Left ventricle myocardium superior (tissue), 1 donor: ENCODE results near the gene SH3BGRL2. TPM values are rescaled to one million over a fixed set of nuclear protein-coding genes. Genes with fewer than 3 reads are reported as not detected.
"Not testable (repeated sequence)": the region's sequence is repeated elsewhere in the genome, so short reads cannot be mapped to it uniquely, and the experiment has no call there.

Experiments used
- ATAC-seq: fragments of 200-7000 bp; cut with Tn5 transposase; one replicate; pipeline ENCODE4 v1.9.1; 2020; ENCODE audit warnings: mild to moderate bottlenecking, moderate library complexity
- DNase-seq: peaks from one replicate; pipeline ENCODE4 v3.0.0-alpha.2; 2020
- intact Hi-C: fragments of 100-400 bp; cut with micrococcal nuclease; formaldehyde crosslinking; loops from one replicate; pipeline ENCODE4 v1.11.0; 2022
- total RNA-seq: library from RNA; stranded (reverse); fragmentation: NEBNext Ultra II Directional; extraction: Animal tissue kit (Norgen Biotek cat#: 25700); gene quantifications from one replicate; pipeline ENCODE4 v1.2.1, GENCODE V29; 2021
- donor health status: DM: no; HTN: yes; CAD: no; lungs with severe emphysema.

Gene SH3BGRL2
- total RNA-seq, 1 donor from 2014 or later: 9.0 TPM

DNA sequence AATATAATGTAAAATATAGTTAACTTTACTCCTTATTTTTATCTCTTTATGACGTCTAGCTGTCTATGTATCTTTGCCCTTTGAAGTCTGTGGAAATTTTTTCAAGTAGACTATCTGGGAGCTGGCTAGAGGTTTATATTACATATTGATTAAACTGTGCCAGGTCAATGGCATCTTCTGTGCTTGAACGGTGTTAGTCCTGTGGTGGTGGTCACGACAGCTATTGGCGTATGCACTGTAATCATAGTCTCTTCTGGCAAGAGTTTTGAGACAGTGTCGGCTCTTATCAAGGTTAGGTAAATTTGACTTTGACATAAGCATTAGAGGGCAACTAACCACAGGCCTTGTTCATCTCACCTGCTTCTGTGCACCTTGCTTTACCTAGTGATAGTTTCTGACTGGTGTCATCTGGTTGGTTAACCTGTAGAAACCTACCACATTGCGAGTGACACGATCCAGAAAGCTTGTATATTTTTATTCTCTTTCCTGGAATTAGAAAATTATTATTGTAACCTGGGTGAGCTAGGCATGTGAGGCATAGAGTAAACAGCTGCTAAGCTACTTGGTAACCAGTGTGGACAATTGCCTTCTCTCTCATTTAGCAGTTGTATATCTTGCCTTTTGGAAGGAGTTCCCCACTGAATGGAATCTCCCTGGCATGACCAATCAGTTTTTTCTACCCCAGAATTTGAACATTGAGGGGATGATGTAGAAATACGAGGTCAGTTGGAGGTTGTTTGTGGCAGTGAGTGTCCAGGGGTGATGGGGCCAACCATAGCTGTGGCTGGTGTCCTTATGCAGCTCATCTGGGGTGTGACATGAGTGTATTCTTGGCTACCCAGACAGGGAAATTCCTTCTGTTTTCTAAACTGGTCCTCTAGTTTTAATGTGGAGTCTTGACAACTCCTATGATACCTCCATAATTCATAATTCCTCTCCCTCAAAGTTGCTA is 45.9 kb downstream of the SH3BGRL2 start:
- intact Hi-C loops: no loop called here
- DNase-seq: no peak
- no peak for ATAC-seq

GRCh38 chr6:79682682-79683081 is 51.6 kb downstream of the SH3BGRL2 start:
- intact Hi-C loops, ATAC-seq, DNase-seq: not testable (repeated sequence)

GRCh38 chr6:79684876-79685275 is 53.7 kb downstream of the SH3BGRL2 start:
- no peak for ATAC-seq
- intact Hi-C loops: no loop called here
- DNase-seq: no peak

DNA sequence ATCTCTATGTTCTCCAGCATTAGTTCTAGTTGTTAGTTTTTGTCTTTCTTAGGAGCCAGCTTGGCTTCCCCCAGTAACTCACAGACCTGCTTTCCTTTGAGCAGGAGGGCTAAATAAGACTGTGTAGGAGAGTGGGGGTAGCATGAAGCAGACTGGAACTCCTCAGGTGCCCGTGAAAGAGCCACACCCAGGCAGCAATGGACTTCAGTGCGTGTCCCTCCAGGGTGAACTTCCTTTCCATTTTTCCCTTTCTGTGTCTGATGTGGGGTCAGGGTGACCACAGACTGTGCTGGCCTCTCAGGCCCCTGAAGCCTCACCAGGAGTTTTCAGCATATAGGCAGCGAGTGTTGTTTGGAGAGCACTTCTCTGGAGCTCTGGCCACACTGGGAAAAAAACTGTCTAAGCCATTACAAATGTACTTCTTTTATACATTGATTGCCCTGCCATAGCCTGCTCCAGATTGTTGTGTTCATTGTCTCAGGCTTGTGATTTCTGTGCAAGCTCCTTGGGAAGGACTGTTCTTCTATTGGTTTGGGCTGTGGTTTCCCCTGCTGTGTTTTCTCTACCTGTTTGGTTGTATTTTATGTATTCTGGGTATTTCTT is 55.7 kb downstream of the SH3BGRL2 start:
- intact Hi-C loops: no loop called here
- ATAC-seq (no peak), DNase-seq (no peak)

DNA sequence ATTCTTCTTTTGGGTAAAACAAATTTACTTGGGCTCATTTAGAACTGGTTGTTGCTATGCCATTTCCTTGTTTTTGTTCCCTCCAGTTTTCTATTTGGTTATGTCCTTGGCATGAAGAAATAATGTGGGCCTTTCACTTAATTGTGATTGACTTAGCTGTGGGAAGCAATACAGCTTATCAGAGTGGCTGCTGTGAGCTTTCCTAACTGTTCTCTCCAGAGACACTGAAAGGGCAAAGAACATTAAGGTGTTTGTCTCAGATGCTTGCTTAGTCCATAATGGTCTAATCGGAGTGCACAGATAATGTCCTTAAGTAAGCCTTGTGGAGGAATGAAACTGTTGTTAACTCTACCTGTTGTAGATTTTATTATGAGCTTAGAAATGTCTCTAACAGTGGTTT is 56.6 kb downstream of the SH3BGRL2 start:
- ATAC-seq (peak; percentile 50), DNase-seq (no peak)
- intact Hi-C loops: no loop called here

DNA sequence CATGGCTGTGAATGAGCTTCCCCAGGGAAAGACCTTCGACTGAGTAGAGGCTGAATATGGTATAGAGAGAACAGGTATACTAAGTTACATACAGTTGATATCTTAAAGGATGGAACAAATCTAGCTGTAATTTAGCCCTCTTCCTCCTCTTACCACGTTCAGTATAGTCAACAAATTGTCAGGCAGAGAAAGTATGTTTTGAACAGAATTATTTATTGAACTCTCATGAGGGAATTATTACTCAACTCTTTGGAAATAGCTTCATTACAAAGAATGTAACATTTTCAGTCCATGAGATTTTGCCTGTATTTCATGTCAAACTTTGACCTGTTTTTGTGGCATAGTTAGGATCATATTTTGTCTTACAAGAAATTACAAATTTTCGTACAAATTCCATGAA is 63.0 kb downstream of the SH3BGRL2 start:
- intact Hi-C loops: no loop called here
- ATAC-seq (peak; percentile 29), DNase-seq (no peak)

DNA sequence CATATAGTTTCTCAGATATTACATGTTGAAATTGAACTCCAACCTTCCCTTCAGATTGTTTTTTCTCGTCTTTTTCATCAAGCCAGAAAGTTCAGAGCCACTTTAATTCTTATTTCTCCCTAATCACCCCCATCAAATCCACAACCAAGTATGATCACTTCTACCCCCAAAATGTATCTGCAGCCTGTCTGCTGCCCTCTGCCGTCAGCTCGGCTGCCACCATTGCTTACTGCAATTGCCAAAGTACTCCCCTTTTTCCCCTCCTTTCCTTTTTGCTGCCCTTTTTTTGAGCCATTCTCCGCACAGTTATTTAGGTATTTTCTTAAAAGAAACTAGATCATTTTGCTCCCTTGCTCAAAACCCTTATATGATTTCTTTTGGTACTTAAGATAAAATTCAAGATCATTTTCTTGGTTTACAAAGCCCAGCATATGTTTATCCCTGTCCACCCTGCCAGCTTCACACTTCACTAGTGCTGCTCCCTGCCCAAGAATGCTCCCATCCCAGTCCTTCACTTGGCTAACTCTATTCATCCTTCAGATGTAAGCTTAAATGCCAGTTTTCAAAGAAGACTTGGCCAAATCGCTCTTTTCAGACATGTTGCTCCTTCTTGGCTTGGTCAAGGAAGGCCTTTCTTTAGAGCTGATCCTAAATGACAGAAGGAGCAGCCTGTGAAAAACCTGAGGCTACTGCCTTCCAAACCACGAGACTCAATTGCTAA is 63.7 kb downstream of the SH3BGRL2 start:
- DNase-seq: no peak
- intact Hi-C loops: no loop called here
- no peak for ATAC-seq

DNA sequence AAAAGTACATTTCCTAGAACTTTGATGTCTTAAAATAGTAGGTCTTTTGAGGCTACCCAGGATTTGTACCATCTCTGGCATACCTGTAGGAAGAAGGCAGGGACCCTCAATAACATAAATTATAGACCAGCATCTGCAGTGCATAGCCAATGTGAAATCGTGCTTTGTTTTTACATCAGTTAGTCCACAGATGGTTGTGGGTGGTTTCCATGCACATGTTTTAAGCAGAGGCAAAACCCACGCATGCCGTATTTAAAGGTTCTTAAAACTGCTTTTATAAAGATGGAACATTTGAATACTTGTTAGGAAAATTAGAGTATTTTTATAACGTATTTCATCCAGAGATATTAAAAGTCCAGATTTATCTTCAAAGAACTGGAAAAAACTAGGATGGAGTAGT is 66.3 kb downstream of the SH3BGRL2 start:
- DNase-seq (no peak), ATAC-seq (no peak)
- intact Hi-C loops: no loop called here

GRCh38 chr6:79699606-79700005 is 68.5 kb downstream of the SH3BGRL2 start:
- DNase-seq (no peak), ATAC-seq (no peak)
- intact Hi-C loops: no loop called here

GRCh38 chr6:79702691-79703090 is 71.6 kb downstream of the SH3BGRL2 start:
- no peak for DNase-seq
- ATAC-seq: no peak
- intact Hi-C loops: no loop called here

DNA sequence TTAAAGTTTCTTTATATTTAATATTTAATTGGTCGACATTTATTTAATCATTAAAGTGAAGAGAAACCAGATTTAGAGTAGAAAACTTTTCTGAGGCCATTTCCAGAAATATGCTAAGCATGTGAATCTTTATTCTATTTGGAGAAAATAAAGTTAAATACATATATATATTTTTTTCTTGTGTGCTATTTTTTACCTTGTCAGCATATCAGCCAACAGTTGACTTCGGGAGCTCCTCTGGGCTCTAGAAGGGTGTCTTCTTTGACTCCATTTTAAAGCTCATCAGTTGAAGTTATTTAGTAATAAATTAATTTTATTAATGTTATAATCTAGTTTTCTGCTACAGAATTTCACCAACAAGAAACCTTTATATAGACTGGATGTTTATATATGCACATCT is 73.1 kb downstream of the SH3BGRL2 start:
- ATAC-seq (no peak), DNase-seq (no peak)
- intact Hi-C loops: no loop called here

DNA sequence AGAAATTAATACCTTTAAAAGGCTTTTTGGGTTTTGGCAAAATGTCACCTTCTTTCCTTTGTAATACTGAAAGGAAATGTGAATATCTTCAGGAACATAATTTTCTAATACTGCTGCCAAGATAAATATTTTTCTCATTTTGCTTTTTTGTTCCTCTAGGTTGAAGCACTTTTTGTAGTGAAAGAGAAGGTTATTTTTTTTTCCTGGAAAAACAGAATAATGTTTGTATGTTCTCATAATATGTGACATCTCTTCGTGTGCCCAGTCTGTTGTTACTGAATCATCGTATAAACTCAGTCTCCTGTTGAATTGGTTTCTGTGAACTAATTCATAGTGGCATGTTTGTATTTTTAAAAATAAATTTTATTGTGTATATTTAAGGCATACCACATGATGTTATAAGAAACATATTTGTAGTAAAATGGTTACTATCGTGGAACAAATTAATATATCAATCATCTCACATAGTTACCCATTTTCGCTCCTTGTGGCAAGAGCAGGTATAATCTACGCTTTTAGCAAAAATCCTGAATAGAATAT is 74.4 kb downstream of the SH3BGRL2 start:
- DNase-seq (no peak), ATAC-seq (no peak)
- intact Hi-C loops: no loop called here

DNA sequence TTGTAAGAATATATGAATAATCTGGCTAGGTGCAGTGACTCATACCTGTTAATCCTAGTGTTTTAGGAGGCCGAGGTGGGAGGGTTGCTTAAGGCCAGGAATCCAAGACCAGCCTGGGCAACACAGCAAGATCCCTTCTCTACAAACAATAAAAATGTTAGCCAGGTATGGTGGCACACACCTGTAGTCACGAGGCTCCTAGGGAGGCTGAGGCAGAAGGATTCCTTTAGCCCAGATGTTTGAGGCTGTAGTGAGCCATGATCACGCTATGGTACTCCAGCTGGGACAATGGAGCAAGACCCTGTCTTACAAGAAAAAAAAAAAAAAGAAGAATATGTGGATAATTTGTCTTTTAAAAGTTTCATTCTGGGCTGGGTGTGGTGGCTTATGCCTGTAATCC is 75.4 kb downstream of the SH3BGRL2 start:
- intact Hi-C loops: no loop called here
- DNase-seq: no peak
- ATAC-seq: no peak

GRCh38 chr6:79707621-79708020 is 76.5 kb downstream of the SH3BGRL2 start:
- intact Hi-C loops: no loop called here
- ATAC-seq: no peak
- DNase-seq: no peak

DNA sequence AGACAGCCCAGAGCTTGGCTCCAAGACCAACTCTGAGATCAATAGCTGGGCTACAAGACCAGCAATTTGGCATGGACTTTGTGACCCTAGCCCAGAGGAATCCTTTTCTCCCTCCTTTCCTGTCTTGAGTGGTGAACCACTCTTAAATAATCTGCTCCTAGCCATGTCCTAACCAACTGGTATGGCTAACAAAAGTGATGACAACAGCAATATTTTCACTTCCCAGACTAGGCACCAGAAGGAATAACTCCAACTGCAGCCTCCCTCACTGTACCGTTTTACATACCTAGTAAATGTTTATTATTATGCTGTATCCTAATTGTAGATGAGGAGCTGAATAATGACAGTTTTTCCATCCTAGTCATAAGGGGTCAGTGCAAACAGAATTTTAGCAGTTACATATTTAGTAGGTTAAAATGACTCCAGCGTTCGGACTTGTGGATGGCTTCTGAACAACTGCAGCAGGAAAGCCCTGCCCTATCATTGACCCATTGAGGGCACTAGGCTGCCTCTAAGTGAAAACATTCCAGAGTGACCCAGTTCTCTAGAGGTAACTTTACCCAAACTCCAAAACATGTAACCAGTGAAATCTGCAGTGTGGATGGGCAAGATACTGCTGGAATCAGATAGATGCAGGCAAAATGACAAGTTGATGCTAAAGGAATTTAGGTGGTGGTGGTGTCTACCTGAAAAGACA is 77.1 kb downstream of the SH3BGRL2 start:
- intact Hi-C loops: no loop called here
- no peak for ATAC-seq
- no peak for DNase-seq

GRCh38 chr6:79710127-79710526 is 79.0 kb downstream of the SH3BGRL2 start:
- ATAC-seq (no peak), DNase-seq (no peak)
- intact Hi-C loops: loop anchor here (5.0 kb wide), 1 partner anchor 138 kb away; no protein-coding TSS in a partner anchor

- intact Hi-C loops: loop anchor here (5.0 kb wide), 1 partner anchor 139 kb away; no protein-coding TSS in a partner anchor
- DNase-seq (no peak), ATAC-seq (no peak)
These were observed 80.0 kb downstream of the SH3BGRL2 start for GRCh38 chr6:79711167-79711566.

DNA sequence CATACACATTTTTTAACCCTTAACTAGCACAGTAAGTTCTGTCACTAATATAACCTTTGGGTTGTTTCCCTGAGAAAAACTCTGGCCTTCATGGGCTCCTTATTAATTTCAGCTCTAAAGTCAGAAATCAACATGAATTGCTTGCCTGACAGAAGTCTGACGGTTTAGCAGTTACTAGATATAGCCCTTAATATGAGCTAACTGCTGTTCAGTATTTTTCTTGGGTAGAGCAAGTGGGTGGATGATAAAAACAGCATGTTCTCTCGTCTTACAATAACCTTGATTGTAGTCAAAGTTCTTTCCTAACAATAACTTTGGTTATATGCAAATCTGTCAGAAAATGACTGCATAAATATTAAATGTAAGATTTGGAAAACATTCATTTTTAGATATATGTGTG is 81.0 kb downstream of the SH3BGRL2 start:
- ATAC-seq (no peak), DNase-seq (no peak)
- intact Hi-C loops: loop anchor here (5.0 kb wide), 1 partner anchor 140 kb away; no protein-coding TSS in a partner anchor

DNA sequence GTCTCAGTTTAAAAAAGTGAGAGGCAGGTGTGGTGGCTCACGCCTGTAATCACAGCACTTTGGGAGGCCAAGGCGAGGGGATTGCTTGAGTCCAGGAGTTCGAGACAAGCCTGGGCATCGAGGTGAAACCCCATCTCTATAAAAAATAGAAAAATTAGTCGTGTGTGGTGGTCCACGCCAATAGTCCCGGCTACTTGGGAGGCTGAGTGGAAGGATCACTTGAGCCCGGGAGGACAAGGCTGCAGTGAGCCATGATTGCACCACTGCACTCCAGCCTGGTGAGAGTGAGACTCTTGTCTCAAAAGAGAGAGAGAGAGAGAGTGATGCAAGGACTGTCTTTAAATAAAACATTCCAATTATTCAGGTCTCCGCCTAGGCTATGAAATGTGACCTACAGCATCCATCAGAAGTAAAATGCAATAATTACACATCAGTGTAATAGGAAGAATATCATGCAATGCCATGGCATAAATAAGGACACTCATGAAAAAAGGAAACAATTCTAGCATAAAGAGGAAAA is 81.5 kb downstream of the SH3BGRL2 start:
- ATAC-seq (no peak), DNase-seq (no peak)
- intact Hi-C loops: loop anchor here (5.0 kb wide), 1 partner anchor 140 kb away; no protein-coding TSS in a partner anchor
